NCI-H2227 (cell line): ENCODE measurements around the gene GRK4.

Experiments used
- DNase-seq: peaks from one replicate; lab custom pipeline; 2025; ENCODE audit not compliant: unreplicated experiment; lab: John Stamatoyannopoulos, UW

GRK4 gene

DNA sequence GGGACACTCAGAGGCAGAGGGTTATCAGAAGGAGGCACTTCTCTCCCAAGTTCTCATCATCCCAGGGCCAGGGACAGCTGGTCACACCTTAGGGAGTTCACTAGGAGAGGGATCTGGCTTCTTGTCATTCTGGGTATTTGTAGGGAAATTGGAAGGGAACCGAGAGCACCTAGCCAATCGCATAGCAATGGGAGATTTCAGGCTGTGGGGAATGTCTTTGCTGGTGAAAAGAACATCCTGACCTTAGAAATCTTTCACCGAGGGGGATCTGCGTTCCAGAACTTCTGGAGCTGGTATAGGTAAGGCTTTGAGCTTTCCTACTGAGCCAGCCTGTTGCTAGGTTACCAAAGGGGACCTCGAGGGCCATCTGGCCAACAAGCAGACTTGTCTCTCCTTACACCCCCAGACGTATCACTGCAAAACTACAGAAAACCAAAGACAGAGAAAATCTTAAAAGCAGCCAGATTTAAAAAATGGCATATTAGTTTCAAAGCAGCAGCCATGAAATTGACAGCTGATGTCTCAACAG is 104.2 kb downstream of the GRK4 start:
- DNase-seq, result no peak

DNA sequence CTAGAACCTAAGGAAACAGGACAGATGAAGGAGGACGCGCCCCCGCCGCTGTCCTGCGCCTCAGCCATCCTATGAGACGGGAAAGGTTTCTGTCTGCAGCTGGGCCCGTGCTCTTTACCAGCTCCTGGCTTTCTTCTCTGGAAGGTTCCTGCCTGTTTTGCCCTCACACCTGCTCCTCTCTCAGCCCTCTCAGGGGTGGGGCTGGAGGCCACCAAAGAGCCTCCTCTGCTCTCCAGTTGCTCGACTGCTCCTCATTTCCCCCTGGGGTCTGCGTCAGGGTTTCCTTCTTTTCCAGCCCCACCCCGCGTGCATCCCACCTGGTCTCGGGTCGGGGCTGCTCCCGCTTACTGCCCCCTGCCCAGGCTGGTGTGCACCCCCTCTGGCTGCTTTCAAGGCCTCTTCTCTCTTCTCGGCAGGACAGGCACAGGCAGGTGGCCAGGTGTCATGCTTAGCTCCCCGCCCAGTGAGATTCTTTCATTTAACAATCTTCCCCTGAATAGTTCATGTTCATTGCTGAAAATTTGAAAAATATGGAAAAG is 106.4 kb downstream of the GRK4 start:
- no peak for DNase-seq

DNA sequence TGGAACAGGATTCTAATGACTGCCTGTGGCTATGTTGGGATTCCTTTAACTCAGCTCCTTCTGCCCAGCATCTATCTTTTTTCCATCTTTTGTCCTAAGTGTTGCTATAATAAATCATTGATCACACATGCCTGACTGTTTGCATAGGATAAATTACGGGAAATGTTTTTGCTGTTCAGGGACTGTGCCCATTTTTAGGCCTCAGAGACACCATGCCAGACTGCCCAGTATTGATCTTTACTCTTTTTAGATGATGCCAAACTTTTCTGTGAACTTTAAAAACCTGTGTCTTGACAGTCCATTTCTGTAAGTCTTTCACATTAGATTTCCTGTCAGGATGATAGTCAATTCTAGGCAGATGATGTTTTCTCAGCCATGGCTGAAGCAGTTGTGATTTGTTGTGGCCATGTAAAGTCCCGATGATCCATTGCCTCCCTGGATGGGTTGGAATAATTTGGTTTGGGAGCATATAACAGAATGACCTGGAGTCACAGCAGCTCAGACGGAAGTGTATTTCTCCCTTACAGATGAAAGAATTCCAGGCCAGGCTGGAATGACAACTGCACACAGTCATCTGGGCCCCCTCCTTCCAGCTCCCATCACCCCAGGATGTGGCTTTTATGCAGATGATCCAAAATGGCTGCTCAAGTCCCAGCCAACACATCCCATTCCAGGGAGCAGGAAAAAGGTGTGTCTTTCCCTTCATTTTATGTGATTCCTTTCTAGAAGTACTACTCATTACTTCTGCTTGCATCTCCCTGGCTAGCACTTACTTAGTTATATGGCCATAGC is 107.5 kb downstream of the GRK4 start:
- no peak for DNase-seq

- DNase-seq, result no peak
Observed at GRCh38 chr4:3071811-3072210, 108.4 kb downstream of the GRK4 start.

DNA sequence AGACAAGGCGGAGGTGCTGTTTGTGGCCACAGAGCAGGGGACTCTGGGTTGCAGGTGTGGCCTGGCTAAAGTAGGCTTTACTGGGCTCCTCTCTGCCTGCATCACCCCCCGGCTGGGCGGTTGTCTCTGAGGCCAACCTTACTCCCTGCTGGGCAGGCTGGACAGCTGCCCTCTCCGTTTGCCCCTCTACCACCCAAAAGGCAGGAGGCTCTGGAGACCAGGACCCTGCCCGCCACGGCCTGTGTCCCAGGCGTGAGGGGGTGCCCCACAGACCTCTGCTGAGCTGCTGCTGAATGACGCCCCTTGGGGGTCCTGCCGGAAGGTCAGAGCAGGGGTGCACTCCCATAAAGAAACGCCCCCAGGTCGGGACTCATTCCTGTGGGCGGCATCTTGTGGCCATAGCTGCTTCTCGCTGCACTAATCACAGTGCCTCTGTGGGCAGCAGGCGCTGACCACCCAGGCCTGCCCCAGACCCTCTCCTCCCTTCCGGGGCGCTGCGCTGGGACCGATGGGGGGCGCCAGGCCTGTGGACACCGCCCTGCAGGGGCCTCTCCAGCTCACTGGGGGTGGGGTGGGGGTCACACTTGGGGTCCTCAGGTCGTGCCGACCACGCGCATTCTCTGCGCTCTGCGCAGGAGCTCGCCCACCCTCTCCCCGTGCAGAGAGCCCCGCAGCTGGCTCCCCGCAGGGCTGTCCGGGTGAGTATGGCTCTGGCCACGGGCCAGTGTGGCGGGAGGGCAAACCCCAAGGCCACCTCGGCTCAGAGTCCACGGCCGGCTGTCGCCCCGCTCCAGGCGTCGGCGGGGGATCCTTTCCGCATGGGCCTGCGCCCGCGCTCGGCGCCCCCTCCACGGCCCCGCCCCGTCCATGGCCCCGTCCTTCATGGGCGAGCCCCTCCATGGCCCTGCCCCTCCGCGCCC is 110.0 kb downstream of the GRK4 start:
- DNase-seq, result peak; percentile 58

- peak; percentile 95 for DNase-seq
Observed at GRCh38 chr4:3074078-3074845, 110.9 kb downstream of the GRK4 start, which contains the start of the genes HTT and HTT-AS. HTT (plus strand) TSS chr4:3074681; CDS start chr4:3074826, 145 bp downstream. HTT-AS (minus strand) TSS chr4:3074538.

DNA sequence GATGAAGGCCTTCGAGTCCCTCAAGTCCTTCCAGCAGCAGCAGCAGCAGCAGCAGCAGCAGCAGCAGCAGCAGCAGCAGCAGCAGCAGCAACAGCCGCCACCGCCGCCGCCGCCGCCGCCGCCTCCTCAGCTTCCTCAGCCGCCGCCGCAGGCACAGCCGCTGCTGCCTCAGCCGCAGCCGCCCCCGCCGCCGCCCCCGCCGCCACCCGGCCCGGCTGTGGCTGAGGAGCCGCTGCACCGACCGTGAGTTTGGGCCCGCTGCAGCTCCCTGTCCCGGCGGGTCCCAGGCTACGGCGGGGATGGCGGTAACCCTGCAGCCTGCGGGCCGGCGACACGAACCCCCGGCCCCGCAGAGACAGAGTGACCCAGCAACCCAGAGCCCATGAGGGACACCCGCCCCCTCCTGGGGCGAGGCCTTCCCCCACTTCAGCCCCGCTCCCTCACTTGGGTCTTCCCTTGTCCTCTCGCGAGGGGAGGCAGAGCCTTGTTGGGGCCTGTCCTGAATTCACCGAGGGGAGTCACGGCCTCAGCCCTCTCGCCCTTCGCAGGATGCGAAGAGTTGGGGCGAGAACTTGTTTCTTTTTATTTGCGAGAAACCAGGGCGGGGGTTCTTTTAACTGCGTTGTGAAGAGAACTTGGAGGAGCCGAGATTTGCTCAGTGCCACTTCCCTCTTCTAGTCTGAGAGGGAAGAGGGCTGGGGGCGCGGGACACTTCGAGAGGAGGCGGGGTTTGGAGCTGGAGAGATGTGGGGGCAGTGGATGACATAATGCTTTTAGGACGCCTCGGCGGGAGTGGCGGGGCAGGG is 111.7 kb downstream of the GRK4 start:
- DNase-seq, result peak; percentile 72

DNA sequence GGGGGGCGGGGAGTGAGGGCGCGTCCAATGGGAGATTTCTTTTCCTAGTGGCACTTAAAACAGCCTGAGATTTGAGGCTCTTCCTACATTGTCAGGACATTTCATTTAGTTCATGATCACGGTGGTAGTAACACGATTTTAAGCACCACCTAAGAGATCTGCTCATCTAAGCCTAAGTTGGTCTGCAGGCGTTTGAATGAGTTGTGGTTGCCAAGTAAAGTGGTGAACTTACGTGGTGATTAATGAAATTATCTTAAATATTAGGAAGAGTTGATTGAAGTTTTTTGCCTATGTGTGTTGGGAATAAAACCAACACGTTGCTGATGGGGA is 112.2 kb downstream of the GRK4 start:
- DNase-seq, result no peak

DNA sequence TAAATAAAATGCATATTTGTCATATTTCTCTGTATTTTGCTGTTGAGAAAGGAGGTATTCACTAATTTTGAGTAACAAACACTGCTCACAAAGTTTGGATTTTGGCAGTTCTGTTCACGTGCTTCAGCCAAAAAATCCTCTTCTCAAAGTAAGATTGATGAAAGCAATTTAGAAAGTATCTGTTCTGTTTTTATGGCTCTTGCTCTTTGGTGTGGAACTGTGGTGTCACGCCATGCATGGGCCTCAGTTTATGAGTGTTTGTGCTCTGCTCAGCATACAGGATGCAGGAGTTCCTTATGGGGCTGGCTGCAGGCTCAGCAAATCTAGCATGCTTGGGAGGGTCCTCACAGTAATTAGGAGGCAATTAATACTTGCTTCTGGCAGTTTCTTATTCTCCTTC is 114.4 kb downstream of the GRK4 start:
- DNase-seq, result no peak

DNA sequence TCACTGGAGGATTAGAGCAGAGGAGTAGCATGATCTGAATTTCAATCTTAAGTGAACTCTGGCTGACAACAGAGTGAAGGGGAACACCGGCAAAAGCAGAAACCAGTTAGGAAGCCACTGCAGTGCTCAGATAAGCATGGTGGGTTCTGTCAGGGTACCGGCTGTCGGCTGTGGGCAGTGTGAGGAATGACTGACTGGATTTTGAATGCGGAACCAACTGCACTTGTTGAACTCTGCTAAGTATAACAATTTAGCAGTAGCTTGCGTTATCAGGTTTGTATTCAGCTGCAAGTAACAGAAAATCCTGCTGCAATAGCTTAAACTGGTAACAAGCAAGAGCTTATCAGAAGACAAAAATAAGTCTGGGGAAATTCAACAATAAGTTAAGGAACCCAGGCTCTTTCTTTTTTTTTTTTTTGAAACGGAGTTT is 116.3 kb downstream of the GRK4 start:
- DNase-seq, result no peak

- no peak for DNase-seq
Observed at GRCh38 chr4:3082925-3083515, 119.6 kb downstream of the GRK4 start.

- DNase-seq, result no peak
Observed at GRCh38 chr4:3083732-3084131, 120.4 kb downstream of the GRK4 start.

DNA sequence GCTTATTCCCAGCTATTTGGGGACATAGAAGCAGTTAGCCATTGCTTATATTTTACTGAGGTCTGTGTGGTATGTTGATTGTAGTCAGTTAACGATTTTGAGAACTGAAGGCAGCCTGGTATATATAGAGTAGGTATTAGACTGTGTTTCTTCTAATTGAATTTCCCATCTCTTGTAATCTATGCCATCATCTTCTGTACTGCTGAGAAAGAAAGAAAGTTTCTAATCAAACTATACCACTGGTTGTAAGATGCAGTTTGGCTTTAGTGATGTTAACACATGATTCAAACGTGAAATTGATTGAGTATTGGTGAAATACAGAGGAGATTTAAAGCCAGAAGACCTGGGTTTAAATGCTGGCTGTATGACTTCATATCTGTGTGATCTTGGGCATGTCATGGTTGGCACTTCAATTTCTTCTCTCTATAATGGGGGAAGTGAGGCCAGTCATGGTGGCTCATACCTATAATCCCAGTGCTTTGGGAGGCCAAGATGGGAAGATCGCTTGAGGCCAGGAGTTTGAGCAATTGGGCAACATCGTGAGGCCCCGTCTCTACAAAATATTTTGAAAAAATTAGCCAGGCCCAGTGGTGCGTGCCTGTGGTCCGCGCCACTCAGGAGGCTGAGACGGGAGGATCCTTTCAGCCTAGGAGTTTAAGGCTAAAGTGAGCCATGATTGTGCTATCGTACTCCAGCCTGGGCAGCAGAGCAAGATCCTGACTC is 122.7 kb downstream of the GRK4 start:
- no peak for DNase-seq

GRCh38 chr4:3087115-3087797 is 123.9 kb downstream of the GRK4 start:
- DNase-seq, result no peak
